GM18517 (cell line): Measurements from ENCODE around the gene STUB1.
A peak's percentile ranks its signal among the peaks of the same experiment; 100 is the strongest.
"Not testable (repeated sequence)": the region's sequence is repeated elsewhere in the genome, so short reads cannot be mapped to it uniquely, and the experiment has no call there.

ENCODE experiments used
- ATAC-seq: cut with Tn5 transposase; IDR thresholded peaks from one replicate; pipeline ENCODE4 v1.9.1; 2021; ENCODE audit warnings: mild to moderate bottlenecking, moderate library complexity; ENCODE audit not compliant: unreplicated experiment

The STUB1 gene

DNA sequence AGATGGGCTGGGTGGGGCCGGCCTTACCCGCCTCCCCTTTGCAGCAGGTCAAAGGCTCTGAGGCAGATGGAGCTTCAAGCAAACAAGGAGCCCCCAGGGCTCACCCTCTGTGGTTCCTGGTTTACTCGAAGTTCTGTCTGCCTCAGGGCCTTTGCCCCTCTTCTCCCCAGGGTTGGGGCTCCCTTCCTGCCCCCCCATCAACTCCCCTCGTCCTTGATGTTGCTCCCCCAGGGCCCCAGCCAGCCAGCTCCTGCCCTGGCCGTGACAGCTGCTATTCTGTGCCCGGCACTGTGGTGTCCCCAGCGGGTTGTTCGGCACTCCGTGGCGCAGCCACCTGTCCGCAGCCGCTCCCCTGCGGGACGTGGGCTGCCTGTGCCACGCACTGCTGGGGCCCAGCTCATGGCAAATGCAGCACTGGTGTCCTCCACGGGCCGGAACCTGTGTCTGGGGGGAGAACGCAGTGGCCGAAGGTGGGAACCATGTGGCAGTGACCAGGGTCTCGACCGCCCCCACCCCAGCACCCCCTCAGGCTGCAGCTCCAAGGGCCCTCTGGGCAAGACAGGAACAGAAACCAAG lies 30.4 kb downstream of the STUB1 start:
- no peak for ATAC-seq

DNA sequence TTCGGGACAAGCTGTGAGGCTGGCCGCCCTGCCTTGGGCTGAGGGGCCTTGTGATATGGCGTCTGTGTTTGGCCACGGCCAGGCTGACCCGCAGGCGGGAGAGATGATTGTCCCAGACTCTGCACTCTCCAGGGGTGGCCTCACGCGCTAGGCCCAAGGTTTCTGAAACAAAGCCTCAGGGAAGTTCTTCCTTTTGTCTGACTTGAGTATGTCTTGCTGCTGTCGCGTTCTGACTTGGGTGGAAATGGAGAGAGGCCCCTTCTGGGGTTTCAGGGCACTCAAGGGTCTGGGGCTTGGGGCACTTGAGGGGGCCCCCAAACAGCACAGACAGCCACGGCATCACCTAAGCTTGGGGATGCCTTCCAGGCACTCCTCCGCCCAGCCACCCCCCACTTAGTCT lies 30.9 kb downstream of the STUB1 start:
- ATAC-seq = no peak

DNA sequence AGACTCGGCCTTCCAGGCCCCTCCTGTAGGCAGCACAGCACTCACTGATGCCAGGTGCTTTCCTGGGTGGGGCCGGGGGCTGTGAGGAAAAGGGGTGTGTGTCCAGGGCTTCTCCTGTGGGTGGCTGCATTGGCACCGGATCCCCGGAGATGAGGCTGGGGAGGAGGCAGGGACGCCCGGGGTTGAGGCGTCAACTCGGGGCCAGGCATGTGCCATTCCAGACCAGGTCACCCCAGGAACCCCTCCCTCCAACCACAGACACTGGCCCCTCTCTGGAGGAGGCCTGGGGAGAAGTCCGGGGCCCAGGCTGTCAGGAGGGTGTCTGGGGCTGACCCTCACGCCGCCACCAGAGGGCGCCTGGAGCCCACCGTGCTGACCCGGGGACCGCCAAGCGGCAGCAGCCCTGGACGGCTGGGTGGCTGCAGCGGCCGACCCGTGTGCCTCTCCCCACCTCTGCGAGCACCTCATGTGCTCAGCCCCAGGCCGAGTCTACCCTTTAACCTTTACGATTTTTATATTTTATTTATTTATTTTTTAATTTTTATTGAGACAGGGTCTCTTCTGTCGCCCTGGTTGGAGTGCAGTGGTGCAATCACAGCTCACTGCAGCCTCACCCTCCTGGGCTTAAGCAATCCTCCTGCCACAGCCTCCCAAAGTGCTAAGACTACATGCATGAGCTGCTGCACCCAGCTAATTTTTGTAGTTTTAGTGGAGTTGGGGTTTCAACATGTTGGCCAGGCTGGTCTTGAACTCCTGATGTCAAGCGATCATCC lies 31.5 kb downstream of the STUB1 start:
- no peak for ATAC-seq

DNA sequence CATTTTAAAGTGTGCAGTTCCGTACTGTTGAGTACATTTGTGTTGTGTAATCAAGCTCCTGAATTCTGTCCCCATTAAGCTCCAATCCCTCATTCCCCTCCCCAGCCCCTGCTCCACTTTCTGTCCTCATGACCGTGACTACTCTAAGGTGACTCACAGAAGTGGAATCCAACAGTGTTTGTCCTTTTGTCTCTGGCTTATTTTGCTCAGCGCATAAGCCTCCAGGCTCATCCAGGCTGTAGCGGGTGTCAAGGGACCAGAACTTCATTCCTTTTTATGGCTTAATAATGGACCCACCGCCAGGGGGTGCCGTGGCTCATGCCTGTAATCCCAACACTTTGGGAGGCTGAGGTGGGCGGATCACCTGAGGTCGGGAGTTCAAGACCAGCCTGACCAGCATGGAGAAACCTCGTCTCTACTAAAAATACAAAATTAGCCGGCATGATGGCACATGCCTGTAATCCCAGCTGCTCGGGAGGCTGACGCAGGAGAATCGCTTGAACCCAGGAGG lies 32.6 kb downstream of the STUB1 start:
- ATAC-seq = not testable (repeated sequence)

DNA sequence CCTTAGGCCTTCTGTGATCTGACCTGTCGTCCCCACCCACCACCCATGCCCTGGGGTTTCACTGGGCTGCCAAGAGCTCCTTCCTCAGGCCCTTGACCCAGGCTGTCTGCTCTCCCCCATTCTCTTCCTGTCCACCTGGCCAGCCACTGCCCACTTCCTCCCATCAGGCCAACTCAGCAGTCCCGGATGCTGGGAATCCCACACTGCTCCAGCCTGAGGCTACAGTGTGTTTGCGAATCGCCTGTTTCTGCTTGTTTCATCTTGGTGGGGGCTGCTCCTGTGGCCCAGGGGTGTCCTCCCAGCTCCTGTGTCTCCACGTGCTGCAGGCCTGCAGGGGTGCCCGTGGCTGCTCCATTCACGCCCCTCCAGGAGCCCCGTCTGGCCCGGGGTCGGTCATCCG lies 33.9 kb downstream of the STUB1 start:
- no peak for ATAC-seq

DNA sequence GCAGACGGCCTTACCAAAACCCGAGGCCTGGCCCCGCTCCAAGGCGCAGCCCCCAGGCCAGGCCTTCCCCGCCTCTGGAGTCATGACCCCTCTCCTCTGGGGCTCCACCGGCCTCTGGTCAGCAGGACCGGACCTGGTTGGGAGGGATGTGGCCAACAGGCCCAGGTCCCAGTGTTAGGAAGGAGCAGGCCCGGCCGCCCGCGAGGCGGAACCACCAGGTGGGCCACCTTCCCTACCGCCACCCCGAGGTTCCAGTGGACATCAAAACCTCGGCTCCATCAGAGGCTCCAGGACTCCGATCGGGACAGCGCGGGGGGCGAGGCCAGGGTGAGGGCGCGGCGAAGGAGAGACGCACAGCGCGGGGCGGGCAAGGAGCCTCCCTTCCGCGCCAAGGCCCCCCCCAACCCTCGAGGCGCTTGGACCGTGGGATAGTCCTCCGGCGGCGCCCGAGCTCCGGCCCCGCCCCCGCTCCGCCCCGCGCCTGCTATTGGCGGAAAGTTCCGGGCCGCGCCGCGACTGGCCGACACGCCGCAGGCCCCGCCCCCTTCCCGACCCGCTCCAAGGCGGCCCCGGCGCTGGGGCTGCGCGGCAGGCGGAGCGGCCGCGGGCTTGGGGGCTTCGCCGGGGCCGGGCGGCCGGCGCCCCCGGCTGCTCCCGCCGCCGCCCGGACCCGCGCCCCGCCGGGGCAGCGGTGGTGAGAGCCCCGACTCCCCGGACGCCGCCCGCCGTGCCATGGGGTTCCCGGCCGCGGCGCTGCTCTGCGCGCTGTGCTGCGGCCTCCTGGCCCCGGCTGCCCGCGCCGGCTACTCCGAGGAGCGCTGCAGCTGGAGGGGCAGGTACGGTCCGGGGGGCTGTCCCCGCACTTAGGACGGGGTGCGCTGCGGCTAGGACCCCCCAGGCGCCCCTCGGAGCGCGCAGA lies 34.6 kb downstream of the STUB1 start, which contains the start of gene METRN:
Gene METRN (plus strand): TSS at position 561 of the 919 bp plus-strand sequence. CDS start 172 bp downstream, at position 733.
- no peak for ATAC-seq

DNA sequence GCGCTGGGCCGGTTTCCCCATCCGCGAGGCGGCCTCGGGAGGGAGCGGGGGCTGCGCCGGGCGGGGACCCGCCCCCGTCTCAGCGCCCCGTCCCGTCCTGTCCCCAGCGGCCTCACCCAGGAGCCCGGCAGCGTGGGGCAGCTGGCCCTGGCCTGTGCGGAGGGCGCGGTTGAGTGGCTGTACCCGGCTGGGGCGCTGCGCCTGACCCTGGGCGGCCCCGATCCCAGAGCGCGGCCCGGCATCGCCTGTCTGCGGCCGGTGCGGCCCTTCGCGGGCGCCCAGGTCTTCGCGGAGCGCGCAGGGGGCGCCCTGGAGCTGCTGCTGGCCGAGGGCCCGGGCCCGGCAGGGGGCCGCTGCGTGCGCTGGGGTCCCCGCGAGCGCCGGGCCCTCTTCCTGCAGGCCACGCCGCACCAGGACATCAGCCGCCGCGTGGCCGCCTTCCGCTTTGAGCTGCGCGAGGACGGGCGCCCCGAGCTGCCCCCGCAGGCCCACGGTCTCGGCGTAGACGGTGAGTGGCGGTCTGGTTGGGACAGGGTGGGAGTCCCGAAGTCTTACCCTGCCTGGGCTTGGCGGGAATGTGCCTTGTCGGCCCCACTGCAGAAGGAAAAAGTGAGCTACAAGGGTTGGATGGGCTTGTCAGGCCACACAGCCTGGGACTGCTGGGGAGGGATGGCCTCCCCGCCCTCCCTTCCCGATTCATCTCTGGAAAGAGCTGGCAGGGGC lies 35.4 kb downstream of the STUB1 start:
- ATAC-seq = no peak

DNA sequence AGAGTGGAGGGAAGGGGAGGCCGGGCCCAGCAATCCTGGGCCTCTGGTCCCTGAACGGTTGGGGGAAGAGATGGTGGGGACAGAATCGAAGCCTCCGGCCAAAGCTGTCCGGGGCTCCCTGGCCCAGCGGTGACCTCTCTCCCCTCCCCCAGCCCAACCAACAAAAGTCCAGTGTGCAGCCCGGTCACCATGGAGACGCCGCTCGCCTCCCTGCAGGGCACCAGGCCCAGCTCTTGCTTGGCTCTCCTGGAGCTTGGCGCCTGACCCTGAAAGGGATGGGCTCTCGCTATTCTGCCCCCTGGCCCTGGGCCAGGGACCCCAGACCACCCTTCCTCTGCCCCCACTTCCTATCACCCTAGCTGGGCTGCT lies 36.0 kb downstream of the STUB1 start:
- no peak for ATAC-seq

DNA sequence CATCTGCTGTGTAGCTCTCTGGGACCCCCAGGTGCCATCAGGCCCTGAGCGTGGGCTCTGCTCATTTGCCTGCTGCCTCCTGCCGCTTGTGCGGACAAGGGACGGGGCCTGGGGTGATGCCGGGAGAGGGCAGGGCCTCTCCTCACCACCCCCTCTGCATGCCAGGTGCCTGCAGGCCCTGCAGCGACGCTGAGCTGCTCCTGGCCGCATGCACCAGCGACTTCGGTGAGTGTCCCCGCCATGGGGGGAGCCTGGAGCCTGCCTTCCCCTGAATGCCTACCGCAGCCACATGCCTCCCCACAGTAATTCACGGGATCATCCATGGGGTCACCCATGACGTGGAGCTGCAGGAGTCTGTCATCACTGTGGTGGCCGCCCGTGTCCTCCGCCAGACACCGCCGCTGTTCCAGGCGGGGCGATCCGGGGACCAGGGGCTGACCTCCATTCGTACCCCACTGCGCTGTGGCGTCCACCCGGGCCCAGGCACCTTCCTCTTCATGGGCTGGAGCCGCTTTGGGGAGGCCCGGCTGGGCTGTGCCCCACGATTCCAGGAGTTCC lies 36.6 kb downstream of the STUB1 start:
- ATAC-seq = no peak

DNA sequence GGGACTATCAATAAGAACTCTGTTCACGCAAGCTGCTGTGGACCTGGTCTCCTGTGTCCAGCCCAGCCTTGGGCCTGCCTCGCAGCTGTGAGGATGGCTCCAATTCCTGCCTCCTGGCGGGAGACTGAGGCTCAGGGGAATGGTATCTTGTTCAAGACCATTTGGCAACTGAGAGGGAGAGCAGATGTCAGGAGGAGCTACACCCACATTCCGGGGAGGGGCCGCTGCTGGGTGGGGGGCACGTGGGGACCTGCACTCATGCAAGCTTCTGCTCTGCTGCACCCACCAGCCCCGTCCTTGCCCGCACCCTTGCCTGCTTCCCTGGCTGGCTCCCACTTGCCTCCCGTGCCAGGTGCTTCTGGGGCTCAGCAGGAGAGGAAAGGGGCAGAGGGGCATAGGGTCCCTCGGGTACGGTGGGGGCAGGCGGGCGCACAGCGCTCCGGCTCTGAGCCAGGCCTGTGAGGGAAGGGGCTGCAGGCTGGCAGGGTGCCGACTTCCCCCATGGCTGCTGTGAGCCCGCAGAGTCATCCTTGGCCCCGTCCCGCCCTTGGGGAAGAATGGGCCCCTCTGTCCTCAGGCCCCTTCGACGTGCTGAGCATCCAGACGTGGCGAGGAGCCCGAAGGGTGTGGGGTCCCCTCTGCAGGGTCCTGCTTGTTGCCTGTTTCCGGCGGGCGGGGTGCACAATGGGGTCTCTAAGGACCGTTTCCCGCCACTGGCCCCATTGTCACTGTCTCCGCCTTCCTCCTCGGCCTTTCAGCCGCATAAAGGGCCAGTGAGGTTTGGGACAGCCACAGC lies 37.4 kb downstream of the STUB1 start:
- no peak for ATAC-seq

DNA sequence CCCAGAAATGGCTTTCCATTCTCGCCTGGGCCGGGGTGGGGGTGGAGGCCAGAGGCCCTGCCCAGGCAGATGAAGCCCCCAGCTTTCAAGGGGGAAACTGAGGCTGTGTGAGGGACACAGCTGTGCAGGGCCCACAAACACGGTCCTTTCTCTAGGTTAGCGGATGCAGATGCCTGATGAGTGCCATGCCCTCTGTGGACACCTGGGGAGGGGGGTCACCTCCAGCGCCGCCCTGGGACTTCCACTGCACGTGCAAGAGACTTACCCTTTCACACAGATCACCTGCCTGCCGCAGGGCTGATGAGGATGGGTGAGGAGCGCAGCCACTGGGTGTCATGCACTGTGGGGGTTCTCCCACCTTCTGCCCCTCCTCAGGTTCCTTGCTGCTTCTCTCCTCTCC lies 38.2 kb downstream of the STUB1 start:
- no peak for ATAC-seq

DNA sequence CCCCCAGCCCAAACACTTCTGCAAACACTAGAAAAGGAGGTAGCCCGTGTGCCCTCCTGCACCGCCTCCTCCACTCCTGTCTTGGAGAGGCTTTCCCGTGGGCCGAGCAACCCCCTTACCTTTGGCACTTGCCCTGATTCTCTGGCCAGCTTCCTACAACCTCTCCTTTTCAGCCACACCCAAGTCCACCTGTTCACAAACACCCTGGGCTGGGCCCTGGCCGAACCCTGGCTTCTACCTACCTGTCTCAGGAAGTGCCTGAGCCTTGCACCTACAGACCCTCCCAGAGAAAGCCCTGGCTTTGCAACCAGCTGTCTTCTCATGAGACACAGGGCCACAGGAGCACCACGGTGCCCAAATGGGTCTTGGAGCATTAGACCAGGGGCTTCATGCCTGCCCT lies 38.7 kb downstream of the STUB1 start:
- ATAC-seq = no peak

DNA sequence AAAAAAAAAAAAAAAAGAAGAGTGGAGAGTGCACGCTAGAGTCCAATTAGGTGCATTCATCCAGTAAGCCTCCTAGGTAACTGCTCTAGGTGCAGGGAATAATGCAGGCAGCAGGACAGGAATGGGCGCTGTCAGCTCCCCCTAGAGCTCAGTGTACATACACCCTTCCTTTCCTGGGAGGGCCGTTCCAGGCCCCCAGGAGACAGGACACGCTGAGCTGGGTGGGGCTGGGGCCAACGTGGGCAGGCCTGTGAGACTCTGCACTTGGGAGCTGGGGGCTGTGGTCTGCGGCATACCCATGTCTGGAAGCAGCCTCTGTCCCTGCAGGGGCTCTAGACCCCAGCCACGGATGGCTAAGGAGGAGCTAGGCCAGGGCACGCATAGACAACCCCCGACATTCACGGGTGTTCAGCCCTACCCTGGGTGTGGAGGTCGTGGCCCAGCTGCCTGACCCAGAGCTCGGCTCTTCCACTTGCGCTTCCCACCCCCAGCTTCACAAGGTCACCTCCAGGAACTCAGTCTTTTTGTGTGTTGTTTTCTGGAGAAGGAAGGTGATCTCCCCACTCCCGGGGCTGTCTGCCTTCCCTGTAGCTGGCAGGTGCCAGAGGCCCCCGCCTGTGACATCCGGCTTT lies 39.7 kb downstream of the STUB1 start:
- peak; percentile 22 for ATAC-seq

DNA sequence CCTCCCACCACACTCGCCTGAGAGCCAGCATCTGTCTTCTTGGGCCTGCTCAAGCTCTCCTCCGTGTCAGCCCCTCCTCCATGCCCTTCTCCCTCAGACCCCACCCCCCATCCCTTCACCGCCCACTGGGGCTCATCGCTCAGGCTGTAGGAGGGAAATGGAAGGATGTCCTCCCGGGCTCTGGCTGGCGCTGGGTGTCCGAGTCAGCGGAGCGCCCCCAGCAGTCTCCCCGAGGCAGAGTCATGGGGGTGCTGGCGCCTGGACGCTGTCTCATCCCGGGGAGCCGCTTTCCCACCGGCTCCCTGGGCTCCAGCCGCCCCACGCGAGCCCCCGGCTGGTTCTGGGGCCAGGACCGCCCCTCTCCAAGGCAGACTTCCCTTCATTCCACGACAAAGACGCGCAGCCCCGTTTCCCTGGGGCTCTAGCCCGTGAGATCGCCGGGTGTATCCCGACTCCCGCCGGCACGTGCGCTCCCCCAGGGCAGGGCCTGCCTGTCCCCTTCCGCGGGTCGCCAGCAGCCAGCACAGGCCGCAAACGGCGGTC lies 40.3 kb downstream of the STUB1 start:
- ATAC-seq = peak; percentile 10

DNA sequence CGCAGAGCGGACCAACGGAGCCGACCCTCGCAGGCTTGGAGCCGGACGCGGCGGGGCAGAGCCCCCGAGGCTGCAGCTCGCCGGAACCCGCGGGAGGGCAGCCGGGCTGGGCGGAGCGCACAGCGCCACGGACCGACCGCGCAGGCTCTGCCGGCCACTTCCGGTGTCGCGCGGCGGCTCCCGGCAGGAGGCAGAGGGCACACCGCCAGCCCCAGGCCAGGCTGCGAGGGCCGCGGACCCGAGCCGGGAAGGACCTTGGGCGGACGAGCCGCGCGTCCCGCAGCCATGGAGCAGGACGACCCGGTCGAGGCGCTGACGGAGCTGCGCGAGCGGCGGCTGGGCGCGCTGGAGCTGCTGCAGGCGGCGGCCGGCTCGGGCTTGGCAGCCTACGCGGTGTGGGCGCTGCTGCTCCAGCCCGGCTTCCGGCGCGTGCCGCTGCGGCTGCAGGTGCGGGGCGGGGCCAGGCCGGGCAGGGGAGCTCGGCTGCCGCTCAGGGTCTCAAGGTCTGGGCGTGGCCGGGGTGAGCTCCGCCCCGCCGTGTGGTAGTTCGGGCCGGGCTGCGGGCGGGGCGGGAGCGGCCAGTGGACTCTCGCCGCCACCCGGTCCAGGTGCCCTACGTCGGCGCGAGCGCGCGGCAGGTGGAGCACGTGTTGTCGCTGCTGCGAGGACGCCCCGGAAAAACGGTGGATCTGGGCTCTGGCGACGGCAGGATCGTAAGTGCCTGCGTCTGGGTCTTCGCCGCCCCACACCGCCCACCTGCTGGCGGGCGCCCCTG lies 41.0 kb downstream of the STUB1 start, which contains the start of gene ANTKMT:
Gene ANTKMT (plus strand): TSS at position 157 of the 775 bp plus-strand sequence. CDS start 129 bp downstream, at position 286.
- peak; percentile 67 for ATAC-seq

DNA sequence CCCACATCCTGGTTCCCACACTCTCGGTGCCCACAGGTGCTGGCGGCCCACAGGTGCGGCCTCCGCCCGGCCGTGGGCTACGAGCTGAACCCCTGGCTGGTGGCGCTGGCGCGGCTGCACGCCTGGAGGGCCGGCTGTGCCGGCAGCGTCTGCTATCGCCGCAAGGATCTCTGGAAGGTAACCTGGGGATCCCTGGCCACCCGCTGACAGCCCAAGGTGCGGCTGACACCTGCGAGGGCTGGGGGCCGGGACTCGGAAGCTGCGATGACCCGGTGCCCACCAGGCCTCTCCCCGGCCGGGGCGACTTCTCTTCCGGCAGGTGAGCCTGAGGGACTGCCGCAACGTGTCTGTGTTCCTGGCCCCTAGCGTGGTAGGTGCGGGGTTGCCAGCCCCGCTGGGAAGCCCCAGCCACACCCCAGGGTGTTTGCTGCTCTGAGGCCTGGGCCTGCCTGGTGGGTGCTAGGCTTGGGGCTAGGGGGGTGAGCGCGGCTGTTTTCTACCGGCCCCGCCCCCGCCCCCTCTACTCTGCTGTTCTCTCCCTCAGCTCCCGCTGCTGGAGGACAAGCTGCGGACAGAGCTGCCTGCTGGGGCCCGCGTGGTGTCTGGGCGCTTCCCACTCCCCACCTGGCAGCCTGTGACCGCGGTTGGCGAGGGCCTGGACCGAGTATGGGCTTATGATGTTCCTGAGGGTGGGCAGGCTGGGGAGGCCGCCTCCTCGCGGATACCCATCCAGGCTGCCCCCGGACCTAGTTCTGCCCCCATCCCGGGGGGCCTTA lies 41.7 kb downstream of the STUB1 start:
- no peak for ATAC-seq
